WTC11 (cell line): ENCODE data around the gene ARL8A.

Source experiments
- CREM ChIP-seq: sonication (generic); formaldehyde crosslinking; IDR thresholded peaks from 2 replicates; pipeline ENCODE4 v1.8.1; 2022; ENCODE audit warnings: mild to moderate bottlenecking, missing genetic modification reagents, moderate library complexity
- IRF2 ChIP-seq: sonication (generic); formaldehyde crosslinking; IDR thresholded peaks from 2 replicates; pipeline ENCODE4 v1.8.0; 2022; ENCODE audit warnings: low read depth, missing genetic modification reagents, borderline replicate concordance
- TF ChIP-seq, protein P1 (sequence below): fragments of 200-600 bp; IDR thresholded peaks from 2 replicates; pipeline ENCODE4 v1.8.0; 2022; ENCODE audit warnings: antibody characterized with exemption
- TF ChIP-seq, protein P2 (sequence below): sonication (generic); formaldehyde crosslinking; IDR thresholded peaks from 2 replicates; pipeline ENCODE4 v1.8.0; 2022; ENCODE audit warnings: mild to moderate bottlenecking, missing genetic modification reagents

DNA sequence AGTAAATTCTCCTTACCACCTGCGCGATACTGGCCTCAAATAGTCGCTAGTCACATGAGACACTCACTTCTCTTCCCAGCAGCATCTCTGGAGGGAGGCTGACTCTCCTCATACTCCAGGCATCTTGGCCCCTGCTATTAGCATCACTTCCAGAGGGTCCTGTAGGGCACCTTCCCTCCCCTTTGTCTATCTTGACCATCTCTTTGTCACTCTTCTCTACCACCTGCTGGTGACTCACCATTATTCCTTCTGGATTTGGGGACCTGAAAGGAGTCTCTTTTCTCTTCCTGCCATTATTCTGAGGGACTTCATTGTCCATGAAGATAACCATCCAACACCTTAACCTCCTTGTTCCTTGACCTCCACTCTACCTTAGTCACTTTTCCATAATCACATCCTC, 53.5 kb downstream of the ARL8A start:
- TF ChIP-seq CREM (CRISPR knock-in tag) (no peak), IRF2 (CRISPR knock-in tag) (no peak)
- TF ChIP-seq, protein P1, sequence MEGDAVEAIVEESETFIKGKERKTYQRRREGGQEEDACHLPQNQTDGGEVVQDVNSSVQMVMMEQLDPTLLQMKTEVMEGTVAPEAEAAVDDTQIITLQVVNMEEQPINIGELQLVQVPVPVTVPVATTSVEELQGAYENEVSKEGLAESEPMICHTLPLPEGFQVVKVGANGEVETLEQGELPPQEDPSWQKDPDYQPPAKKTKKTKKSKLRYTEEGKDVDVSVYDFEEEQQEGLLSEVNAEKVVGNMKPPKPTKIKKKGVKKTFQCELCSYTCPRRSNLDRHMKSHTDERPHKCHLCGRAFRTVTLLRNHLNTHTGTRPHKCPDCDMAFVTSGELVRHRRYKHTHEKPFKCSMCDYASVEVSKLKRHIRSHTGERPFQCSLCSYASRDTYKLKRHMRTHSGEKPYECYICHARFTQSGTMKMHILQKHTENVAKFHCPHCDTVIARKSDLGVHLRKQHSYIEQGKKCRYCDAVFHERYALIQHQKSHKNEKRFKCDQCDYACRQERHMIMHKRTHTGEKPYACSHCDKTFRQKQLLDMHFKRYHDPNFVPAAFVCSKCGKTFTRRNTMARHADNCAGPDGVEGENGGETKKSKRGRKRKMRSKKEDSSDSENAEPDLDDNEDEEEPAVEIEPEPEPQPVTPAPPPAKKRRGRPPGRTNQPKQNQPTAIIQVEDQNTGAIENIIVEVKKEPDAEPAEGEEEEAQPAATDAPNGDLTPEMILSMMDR = no peak
- TF ChIP-seq, protein P2, sequence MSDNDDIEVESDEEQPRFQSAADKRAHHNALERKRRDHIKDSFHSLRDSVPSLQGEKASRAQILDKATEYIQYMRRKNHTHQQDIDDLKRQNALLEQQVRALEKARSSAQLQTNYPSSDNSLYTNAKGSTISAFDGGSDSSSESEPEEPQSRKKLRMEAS = no peak
